Activated T-helper 1 cell treated with anti-CD3 and anti-CD28 coated beads, Interleukin-2, amount 50 U/mL, for 16 hours (primary cell): Measurements from ENCODE around the gene ATG10.

ENCODE experiments used
- DNase-seq, 2 donors: peaks; one replicate each; pipeline ENCODE4 v3.0.0-alpha.2; 2020; ENCODE audit warnings: low read depth in 1 of 2, low spot score in 1 of 2

Gene ATG10

GRCh38 chr5:82274343-82275211 lies 302.8 kb downstream of the ATG10 start:
- no peak for DNase-seq

GRCh38 chr5:82275216-82275664 lies 303.4 kb downstream of the ATG10 start:
- DNase-seq, result no peak

GRCh38 chr5:82276800-82277612 lies 305.2 kb downstream of the ATG10 start:
- DNase-seq, result no peak

DNA sequence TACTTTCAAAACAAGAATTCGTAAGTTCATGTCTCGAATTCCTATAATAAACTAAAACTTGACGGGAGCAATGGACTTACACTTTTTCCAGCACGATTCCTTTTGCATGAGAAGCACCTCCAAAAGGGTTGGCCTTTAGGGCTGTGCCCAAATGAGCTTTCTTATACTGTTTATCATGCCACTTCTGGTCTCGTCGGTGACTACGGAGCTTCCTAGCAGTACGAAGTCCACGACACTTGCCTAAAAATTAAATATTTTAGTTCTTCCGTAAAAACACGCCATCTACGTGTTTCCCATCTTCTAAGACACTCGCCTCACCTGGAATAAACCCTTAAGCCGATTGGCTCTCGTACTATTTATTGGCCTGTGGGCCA lies 305.8 kb downstream of the ATG10 start:
- no peak for DNase-seq

GRCh38 chr5:82277987-82278710 lies 306.3 kb downstream of the ATG10 start, which contains the start of gene RPS23:
Gene RPS23, minus strand, starts transcription at chr5:82278354. Its CDS starts 31 bp downstream, at chr5:82278323.
- peak; percentile 67 to 78 for DNase-seq

GRCh38 chr5:82278711-82279370 lies 307.0 kb downstream of the ATG10 start:
- no peak for DNase-seq

DNA sequence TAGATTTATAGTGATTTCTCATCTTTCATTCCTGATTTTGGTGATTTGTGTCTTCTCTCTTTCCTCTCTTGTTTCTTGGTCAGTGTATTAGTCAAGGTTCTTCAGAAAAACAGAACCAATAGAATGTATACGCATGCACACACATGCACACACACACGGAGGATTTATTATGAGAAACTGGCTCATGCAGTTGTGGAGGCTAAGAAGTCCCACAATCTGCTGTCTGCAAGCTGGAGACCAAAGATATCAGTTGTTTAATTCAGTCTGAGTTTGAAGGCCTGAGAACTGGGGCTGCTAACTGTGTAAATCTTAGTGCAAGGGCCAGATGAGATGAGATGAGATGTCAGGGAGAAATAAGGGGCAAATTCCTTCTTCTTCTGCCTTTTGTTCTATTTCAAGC lies 312.1 kb downstream of the ATG10 start:
- no peak for DNase-seq

DNA sequence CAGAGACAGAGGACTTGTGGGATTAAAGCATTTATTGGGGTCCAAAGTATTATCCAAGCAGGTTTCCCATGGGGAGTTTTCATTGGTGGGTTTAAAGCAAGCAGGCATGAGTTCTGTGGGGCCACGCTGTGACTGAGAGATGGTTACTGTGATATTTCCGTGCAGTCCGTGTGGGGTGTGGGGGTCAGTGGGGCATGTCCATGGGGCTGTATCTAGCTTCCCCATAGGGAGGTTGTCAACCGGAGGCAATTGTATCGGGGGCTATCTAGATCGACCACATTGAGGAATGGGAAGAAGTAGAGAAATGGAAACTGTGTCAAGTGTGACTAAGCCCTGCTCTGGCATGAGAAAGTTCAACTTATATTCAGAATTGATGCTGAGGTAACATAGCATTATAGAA lies 313.4 kb downstream of the ATG10 start:
- no peak for DNase-seq

- no peak for DNase-seq
Observed at GRCh38 chr5:82287625-82288024, 315.8 kb downstream of the ATG10 start.

DNA sequence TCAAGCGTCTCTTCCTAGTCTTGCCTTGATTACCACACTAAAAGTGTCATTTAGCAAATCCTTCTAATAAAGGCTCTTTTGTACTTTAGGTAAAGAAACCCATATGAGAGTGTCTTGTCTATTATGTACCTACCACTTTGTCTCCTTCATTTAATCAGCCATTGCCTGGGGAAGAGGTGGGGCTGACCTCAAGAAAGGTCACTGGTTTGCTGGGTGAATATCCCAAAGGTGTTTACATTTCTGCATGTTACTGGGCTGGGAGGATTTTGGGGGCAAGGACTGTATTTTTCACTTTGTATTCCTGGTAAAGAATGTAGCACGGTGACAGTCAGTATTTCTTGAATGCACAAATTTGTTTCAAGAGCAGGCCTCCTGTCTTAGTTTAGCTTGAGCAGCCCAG lies 318.2 kb downstream of the ATG10 start:
- no peak for DNase-seq

GRCh38 chr5:82290908-82291307 lies 319.1 kb downstream of the ATG10 start:
- no peak for DNase-seq

DNA sequence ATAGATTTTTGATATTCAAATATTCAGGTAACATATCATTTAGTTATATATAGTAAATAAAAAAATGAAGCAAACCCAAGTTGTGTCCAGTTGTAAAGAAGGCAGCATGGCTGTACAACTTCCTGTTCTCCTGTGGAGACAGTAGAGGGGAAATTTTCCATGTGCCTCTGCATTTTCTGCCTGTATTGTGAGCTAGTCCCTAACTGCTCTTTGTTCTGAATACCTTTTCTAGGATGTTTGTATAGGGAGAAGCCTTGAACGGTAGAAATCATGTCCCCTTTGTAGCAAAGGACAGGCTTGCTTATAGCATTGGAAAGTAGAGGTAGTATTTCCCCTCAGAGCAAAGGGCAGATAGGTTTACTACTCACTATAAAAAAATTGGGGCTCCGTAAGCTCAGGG lies 319.6 kb downstream of the ATG10 start:
- no peak for DNase-seq

- no peak for DNase-seq
Observed at GRCh38 chr5:82295144-82295543, 323.3 kb downstream of the ATG10 start.

- DNase-seq, result no peak
Observed at GRCh38 chr5:82295959-82296531, 324.2 kb downstream of the ATG10 start.

DNA sequence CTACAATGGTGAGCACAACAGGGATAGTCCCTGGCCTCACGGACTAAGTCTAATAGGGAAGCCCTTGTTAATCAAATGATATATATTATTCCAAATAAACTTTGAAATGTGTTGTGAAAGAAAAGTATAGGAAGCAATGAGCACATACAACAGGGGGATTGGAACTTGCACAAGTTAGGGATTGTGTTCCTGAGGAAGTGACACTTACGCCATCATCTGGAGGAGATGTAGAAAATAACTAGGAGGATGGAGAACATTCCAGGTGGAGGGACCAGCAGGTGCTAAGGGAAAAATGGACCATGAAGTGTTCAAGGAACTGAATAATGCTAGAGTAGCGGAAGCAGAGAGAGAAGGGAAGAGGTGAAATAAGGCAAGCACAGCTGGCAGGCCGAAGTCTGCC lies 325.1 kb downstream of the ATG10 start:
- no peak for DNase-seq

DNA sequence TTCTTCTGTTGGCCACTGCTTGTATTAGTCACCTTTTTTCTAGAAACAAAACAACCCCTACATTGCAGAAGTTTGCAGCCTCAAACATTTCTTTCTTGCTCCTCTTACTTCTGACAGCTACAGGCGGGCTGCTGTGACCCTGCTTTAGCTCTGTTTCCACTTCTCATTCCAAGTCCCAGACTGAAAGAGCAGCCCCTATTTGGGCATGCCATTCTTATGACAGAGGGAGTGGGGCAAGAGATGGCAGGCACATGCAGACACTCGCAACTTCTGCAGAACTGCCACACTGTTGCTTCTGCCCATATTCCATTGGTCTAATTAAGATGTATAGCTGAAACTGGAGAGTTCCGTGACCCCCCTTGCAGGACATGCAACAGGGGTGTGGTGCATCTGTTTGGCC lies 325.9 kb downstream of the ATG10 start:
- DNase-seq, result no peak

DNA sequence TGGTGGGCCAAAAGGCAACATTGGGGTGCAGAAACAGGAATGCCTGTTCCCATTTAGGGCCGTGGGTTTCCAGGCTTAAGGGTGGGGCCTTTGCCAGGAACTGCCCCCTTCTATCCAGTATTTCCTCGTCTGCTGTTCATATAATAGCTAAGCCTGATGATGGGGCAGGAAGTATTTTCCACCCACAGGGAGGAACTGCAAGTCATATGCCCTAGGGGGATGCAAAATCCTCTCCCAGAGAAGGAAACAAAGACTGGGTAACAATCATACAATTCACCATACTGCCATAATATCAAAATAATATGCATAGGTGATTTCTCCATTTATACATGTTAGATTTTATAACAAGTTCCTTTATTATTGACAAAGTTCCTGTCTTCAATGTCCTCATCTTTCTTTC lies 326.8 kb downstream of the ATG10 start:
- no peak for DNase-seq

DNA sequence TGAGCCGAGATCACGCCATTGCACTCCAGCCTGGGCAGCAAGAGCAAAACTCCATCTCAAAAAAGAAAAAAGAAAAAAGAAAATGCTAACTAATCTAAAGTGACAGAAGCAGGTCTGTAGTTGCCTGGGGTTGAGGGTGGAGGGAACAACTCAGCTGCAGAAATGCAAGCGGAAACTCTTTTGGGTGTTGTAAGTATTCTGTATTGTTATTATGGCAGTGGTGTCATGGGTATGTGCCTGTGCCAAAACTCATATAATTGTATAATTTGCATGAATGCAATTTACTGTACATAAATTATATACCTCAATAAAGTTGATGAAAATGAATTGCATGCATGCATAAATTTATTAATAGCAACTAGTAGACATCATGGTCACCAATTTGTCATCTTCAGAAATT lies 329.4 kb downstream of the ATG10 start:
- DNase-seq, result no peak
